Transverse colon (tissue), 4 donors: Measurements from ENCODE around the gene PAX5.

Experiments used
- CTCF ChIP-seq, 5 experiments: fragments of 200-600 bp in 3 of 5; fragments of 450-650 bp in 2 of 5; sonication (generic) in 3 of 5; IDR thresholded peaks; 1 replicate in 2 of 5; 2 replicates in 3 of 5; pipeline ENCODE4 v1.5.1; 2016 to 2017; ENCODE audit warnings: antibody characterized with exemption in 5 of 5, inconsistent platforms in 3 of 5, mild to moderate bottlenecking in 2 of 5, moderate library complexity in 1 of 5
- POLR2AphosphoS5 ChIP-seq, 3 donors: sonication (generic); formaldehyde crosslinking; IDR thresholded peaks; one replicate each; pipeline ENCODE4 v1.6.1; 2016; ENCODE audit warnings: antibody characterized with exemption in 3 of 3

DNA sequence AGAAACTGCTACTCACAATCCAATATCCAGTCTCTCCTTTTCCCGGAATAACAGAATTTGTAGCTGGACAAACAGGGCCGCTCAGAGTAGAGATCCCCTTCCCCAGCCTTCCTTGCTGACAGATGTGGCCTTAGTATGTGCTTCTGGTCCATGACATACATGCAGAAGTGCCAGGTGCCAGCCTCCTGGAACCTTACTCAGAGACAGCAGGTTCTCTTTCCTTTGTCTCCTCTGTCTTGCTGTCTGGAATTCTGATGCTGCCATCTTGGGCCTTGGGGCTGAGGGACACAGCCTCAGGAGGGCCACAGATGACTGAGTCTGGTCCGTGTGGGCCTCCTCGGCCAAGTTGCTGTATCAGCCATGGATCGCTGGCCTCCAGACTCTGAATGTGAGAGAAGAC is 210.1 kb downstream of the PAX5 start:
- TF ChIP-seq CTCF (IDR thresholded peaks at IDR 0.05) (no peak), POLR2AphosphoS5 (IDR thresholded peaks at IDR 0.05) (no peak)
